Mesodermal cell (in vitro differentiated cells): ENCODE data around the gene RO60.

Source experiments
- H3K27ac ChIP-seq: 2 replicates; pipeline ENCODE4 v1.7.0; 2013; ENCODE audit warnings: mild to moderate bottlenecking, low read depth, low read length, moderate library complexity; ENCODE audit not compliant: severe bottlenecking
- H3K36me3 ChIP-seq: 2 replicates; pipeline ENCODE4 v1.7.1; 2013; ENCODE audit warnings: mild to moderate bottlenecking, low read length, moderate library complexity; ENCODE audit not compliant: control insufficient read depth, insufficient read depth
- H3K4me1 ChIP-seq: one replicate; pipeline ENCODE4 v1.7.1; 2013; ENCODE audit warnings: mild to moderate bottlenecking, low read length; ENCODE audit not compliant: insufficient read depth, control insufficient read depth, poor library complexity, severe bottlenecking
- H3K4me3 ChIP-seq: 2 replicates; pipeline ENCODE4 v1.7.0; 2013; ENCODE audit warnings: low read length, control low read depth, mild to moderate bottlenecking; ENCODE audit not compliant: insufficient read depth, poor library complexity, severe bottlenecking; ENCODE audit errors: extremely low read depth
- H3K9me3 ChIP-seq: 2 replicates; pipeline ENCODE4 v1.7.1; 2013; ENCODE audit warnings: mild to moderate bottlenecking, low read length, moderate library complexity; ENCODE audit not compliant: control insufficient read depth
- WGBS, 2 experiments: methylation state at CpG; one replicate each; pipeline ENCODE4 v1.1.5; 2013; ENCODE audit warnings: missing lambda C conversion rate in 2 of 2; ENCODE audit not compliant: insufficient coverage in 2 of 2; 5-methylcytosine and 5-hydroxymethylcytosine counted together

Gene RO60

GRCh38 chr1:193060938-193061337 lies 1.5 kb downstream of the RO60 start:
- no peak overlapping the region for H3K27ac ChIP-seq

GRCh38 chr1:193062698-193063463 lies 3.5 kb downstream of the RO60 start:
- 80% methylated on average over 1 of the region's 4 CpGs; no CpG with 5 or more reads in 1 of the 2 experiments for WGBS, 2 experiments
- H3K4me1 ChIP-seq: peaks cover 6% of the 10 kb centered on the region
- no peaks in the 10 kb centered on the region for H3K9me3 ChIP-seq
- H3K27ac ChIP-seq: no peak overlapping the region
- H3K4me3 ChIP-seq: no peak overlapping the region
- H3K36me3 ChIP-seq: peaks cover 15% of the 10 kb centered on the region

More at GRCh38 chr1:193060938-193061337, 1.5 kb downstream of the RO60 start:
- Histone ChIP-seq H3K9me3 (no peaks in the 10 kb centered on the region), H3K4me3 (peak overlapping the region; percentile 91), H3K4me1 (peaks cover 6% of the 10 kb centered on the region), H3K36me3 (peaks cover 15% of the 10 kb centered on the region)
- WGBS, 2 experiments: 14 to 18% methylated on average over 2 of the region's 2 CpGs

GRCh38 chr1:193065954-193066353 lies 6.5 kb downstream of the RO60 start:
- Histone ChIP-seq H3K9me3 (no peaks in the 10 kb centered on the region), H3K4me3 (no peak overlapping the region), H3K36me3 (peaks cover 26% of the 10 kb centered on the region), H3K27ac (no peak overlapping the region), H3K4me1 (peaks cover 5% of the 10 kb centered on the region)

- WGBS, 2 experiments: 86 to 95% methylated on average over 1 to 2 of the region's 4 CpGs
- Histone ChIP-seq H3K36me3 (peaks cover 30% of the 10 kb centered on the region), H3K4me3 (no peak overlapping the region), H3K4me1 (peaks cover 5% of the 10 kb centered on the region), H3K27ac (no peak overlapping the region), H3K9me3 (no peaks in the 10 kb centered on the region)
Observed at GRCh38 chr1:193066606-193067005, 7.2 kb downstream of the RO60 start.

DNA sequence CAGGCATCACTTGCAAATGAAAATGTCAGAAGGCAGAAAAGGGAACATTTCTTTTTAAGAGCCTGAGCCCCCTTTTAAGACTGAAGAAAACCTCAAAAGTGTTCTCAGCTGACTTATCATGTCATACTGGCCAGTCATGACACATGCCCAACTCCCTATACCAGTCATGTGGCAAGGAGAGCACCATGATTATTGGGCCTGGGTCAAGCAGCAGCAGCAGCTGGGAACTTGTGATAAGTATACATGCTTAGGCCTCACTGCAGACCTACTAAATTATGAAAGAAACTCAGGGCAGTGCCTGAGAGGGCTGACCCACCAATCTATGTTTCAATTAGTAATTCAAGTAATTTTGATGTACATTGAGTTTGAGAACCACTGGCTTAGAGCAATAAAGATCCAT lies 8.6 kb downstream of the RO60 start:
- Histone ChIP-seq H3K9me3 (no peaks in the 10 kb centered on the region), H3K4me3 (no peak overlapping the region), H3K4me1 (peaks cover 5% of the 10 kb centered on the region), H3K36me3 (peaks cover 31% of the 10 kb centered on the region), H3K27ac (no peak overlapping the region)

DNA sequence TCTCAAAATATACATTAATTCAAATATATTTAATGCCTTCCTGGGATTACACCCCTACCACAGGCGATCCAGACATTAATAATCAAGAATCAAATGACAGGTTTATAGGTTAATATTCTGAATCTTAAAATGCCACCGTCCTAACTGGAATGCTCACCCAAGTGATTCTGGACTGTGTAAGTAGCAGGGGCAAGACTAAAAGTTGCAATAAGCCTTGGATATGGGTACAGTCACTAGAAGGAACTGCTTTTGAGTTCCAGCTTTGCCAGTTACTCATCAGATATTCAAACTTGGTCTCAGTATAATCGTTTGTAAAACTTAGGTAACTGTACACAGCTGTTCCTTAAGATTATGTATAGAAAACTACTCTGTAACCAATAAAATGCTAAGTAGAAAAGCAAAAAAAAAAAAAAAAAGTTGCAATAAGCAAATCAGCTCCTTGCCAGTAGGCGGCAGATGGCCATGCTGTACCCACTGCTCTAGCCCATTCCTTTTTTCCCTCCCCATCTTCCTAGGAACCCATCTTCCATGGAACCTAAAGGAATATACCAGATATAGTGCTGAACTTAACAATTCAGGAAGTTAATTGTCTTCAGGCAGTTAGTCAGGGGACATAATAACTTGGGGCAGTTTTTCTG lies 10.5 kb downstream of the RO60 start:
- WGBS, 2 experiments: 75 to 100% methylated on average over 1 to 2 of the region's 4 CpGs
- no peak overlapping the region for H3K27ac ChIP-seq
- H3K9me3 ChIP-seq: no peaks in the 10 kb centered on the region
- H3K36me3 ChIP-seq: peaks cover 27% of the 10 kb centered on the region
- no peak overlapping the region for H3K4me3 ChIP-seq
- peaks cover 5% of the 10 kb centered on the region for H3K4me1 ChIP-seq

- Histone ChIP-seq H3K4me1 (peaks cover 5% of the 10 kb centered on the region), H3K4me3 (no peak overlapping the region), H3K27ac (no peak overlapping the region), H3K36me3 (peaks cover 27% of the 10 kb centered on the region), H3K9me3 (no peaks in the 10 kb centered on the region)
- WGBS, 2 experiments: 100% methylated on average over 1 of the region's 2 CpGs; no CpG with 5 or more reads in 1 of the 2 experiments
Observed at GRCh38 chr1:193070386-193070753, 11.0 kb downstream of the RO60 start.

- no peak overlapping the region for H3K27ac ChIP-seq
- WGBS, 2 experiments: 68 to 88% methylated on average over 2 to 3 of the region's 5 CpGs
- no peak overlapping the region for H3K4me3 ChIP-seq
- H3K36me3 ChIP-seq: peaks cover 27% of the 10 kb centered on the region
- no peaks in the 10 kb centered on the region for H3K9me3 ChIP-seq
- peaks cover 5% of the 10 kb centered on the region for H3K4me1 ChIP-seq
Observed at GRCh38 chr1:193070942-193071341, 11.5 kb downstream of the RO60 start.

DNA sequence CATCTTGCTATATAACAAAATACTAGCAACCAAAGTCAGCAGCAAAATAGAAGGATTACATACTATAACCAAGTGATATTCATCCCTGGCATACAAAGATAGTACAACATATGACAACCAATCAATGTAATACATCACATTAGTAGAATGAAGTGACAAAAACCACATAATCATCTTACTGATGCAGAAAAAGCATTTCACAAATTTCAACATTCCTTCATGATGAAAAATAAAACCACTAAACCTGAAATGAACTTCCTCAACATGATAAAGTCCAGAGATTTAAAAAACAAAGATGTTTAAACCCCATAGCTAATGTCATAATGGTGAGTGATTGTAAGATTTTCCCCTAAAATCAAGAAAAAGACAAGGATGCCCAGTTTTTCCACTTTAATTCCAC lies 18.6 kb downstream of the RO60 start:
- H3K27ac ChIP-seq: no peak overlapping the region
- H3K4me1 ChIP-seq: no peaks in the 10 kb centered on the region
- no peak overlapping the region for H3K4me3 ChIP-seq
- no peaks in the 10 kb centered on the region for H3K9me3 ChIP-seq
- H3K36me3 ChIP-seq: peaks cover 41% of the 10 kb centered on the region

- Histone ChIP-seq H3K4me1 (no peaks in the 10 kb centered on the region), H3K4me3 (no peak overlapping the region), H3K36me3 (peaks cover 46% of the 10 kb centered on the region), H3K27ac (no peak overlapping the region), H3K9me3 (no peaks in the 10 kb centered on the region)
- 83 to 100% methylated on average over 2 of the region's 3 CpGs for WGBS, 2 experiments
Observed at GRCh38 chr1:193079187-193079586, 19.8 kb downstream of the RO60 start.

DNA sequence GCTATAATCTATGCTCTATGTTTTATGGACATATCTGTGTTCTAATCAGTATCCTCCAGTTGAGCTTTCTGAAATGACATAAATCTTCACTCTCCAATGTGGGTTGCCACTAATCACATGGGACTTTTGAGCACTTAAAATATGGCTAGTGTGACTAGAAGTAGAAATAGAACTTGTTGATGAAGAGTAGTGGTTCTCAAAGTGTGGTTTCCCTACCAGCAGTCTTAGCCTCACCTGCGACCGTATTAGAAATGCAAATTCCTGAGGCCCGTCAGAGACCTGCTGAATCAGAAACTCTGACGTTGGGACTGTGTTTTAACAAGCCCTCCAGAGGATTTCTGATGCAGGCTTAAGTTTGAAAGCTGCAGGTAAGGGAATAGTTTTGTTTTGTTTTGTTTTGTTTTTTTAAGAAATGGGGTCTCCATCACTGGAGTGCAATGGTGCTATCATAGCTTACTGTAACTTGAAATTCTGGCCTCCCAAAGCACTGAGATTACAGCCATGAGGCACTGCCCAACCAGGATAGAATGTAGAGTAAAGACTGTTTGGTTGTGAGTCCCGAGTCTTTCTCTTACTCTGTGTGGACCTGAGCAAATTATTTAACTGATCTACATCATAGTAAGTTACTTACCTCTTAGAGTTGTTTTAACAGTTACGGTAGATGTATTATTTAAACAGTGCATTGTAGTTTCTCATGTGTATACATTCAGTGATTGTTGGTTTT lies 24.1 kb downstream of the RO60 start:
- Histone ChIP-seq H3K36me3 (peaks cover 45% of the 10 kb centered on the region), H3K27ac (no peak overlapping the region), H3K4me1 (no peaks in the 10 kb centered on the region), H3K9me3 (no peaks in the 10 kb centered on the region), H3K4me3 (no peak overlapping the region)
- 86 to 92% methylated on average over 4 of the region's 6 CpGs for WGBS, 2 experiments
